H4 (cell line): ENCODE measurements around the gene RPL36. TPM values are rescaled to one million over a fixed set of nuclear protein-coding genes. Genes with fewer than 3 reads are reported as not detected.

Experiments
- DNase-seq: peaks from one replicate; pipeline ENCODE4 v3.0.0-alpha.2; 2015; ENCODE audit warnings: low spot score
- total RNA-seq: library from RNA; depleted of rRNA; stranded (reverse); fragments of >200 nt; shearing (Covaris generic); gene quantifications from 2 replicates; pipeline ENCODE4 v1.2.3, GENCODE V29; 2014; rRNA removed

The RPL36 gene
- 933 and 1,282 TPM in 2 replicates for total RNA-seq

GRCh38 chr19:5690125-5690954 is at the start of gene RPL36:
Gene RPL36, plus strand, starts transcription at chr19:5690295. Its CDS starts 213 bp downstream, at chr19:5690508.
- DNase-seq = peak; percentile 96

- DNase-seq = no peak
Measured at GRCh38 chr19:5641171-5641570, 48.9 kb upstream of the RPL36 start.

- no peak for DNase-seq
Measured at GRCh38 chr19:5642204-5642603, 47.9 kb upstream of the RPL36 start.

- no peak for DNase-seq
Measured at GRCh38 chr19:5643060-5643459, 47.0 kb upstream of the RPL36 start.

GRCh38 chr19:5644037-5644436 is 46.1 kb upstream of the RPL36 start:
- DNase-seq = no peak

- no peak for DNase-seq
Measured at GRCh38 chr19:5645409-5645808, 44.7 kb upstream of the RPL36 start.

GRCh38 chr19:5646703-5647102 is 43.4 kb upstream of the RPL36 start:
- no peak for DNase-seq

GRCh38 chr19:5648464-5648863 is 41.6 kb upstream of the RPL36 start:
- DNase-seq = no peak

- DNase-seq = no peak
Measured at GRCh38 chr19:5651361-5651760, 38.7 kb upstream of the RPL36 start.

- DNase-seq = no peak
Measured at GRCh38 chr19:5652261-5652660, 37.8 kb upstream of the RPL36 start.

- no peak for DNase-seq
Measured at GRCh38 chr19:5654931-5655330, 35.2 kb upstream of the RPL36 start.

- DNase-seq = no peak
Measured at GRCh38 chr19:5655412-5655811, 34.7 kb upstream of the RPL36 start.

GRCh38 chr19:5661483-5661882 is 28.6 kb upstream of the RPL36 start:
- no peak for DNase-seq

GRCh38 chr19:5663904-5664303 is 26.2 kb upstream of the RPL36 start:
- DNase-seq = no peak

- DNase-seq = no peak
Measured at GRCh38 chr19:5664515-5664914, 25.6 kb upstream of the RPL36 start.

GRCh38 chr19:5665781-5666513 is 24.1 kb upstream of the RPL36 start:
- DNase-seq = no peak

GRCh38 chr19:5666921-5667610 is 23.0 kb upstream of the RPL36 start:
- no peak for DNase-seq

- DNase-seq = no peak
Measured at GRCh38 chr19:5667751-5668271, 22.3 kb upstream of the RPL36 start.

GRCh38 chr19:5669212-5669611 is 20.9 kb upstream of the RPL36 start:
- DNase-seq = no peak

- no peak for DNase-seq
Measured at GRCh38 chr19:5671600-5671999, 18.5 kb upstream of the RPL36 start.

GRCh38 chr19:5672708-5673459 is 17.2 kb upstream of the RPL36 start:
- DNase-seq = no peak
